BLaER1 treated with 17β-estradiol and CSF1 and Interleukin-3, amounts not matched to agents 10 nM and 100 nM (cell line): ENCODE measurements around the gene QDPR.
A peak's percentile ranks its signal among the peaks of the same experiment; 100 is the strongest.
"Not testable (repeated sequence)": the region's sequence is repeated elsewhere in the genome, so short reads cannot be mapped to it uniquely, and the experiment has no call there.

Experiments used
- H3K27ac ChIP-seq, 11 experiments: shearing (Covaris generic); formaldehyde crosslinking; 2 replicates each; pipeline ENCODE4 v1.8.1; 2022
- H3K27me3 ChIP-seq, 11 experiments: shearing (Covaris generic); formaldehyde crosslinking; 2 replicates each; pipeline ENCODE4 v1.8.1; 2022
- H3K36me3 ChIP-seq, 11 experiments: shearing (Covaris generic); formaldehyde crosslinking; 2 replicates each; pipeline ENCODE4 v1.8.1; 2022
- H3K4me1 ChIP-seq, 10 experiments: shearing (Covaris generic); formaldehyde crosslinking; 2 replicates each; pipeline ENCODE4 v1.8.1; 2022
- H3K4me2 ChIP-seq, 11 experiments: shearing (Covaris generic); formaldehyde crosslinking; 2 replicates each; pipeline ENCODE4 v1.8.1; 2022
- H3K4me3 ChIP-seq, 10 experiments: shearing (Covaris generic); formaldehyde crosslinking; 2 replicates each; pipeline ENCODE4 v1.8.1; 2022
- H3K9ac ChIP-seq, 11 experiments: shearing (Covaris generic); formaldehyde crosslinking; 2 replicates each; pipeline ENCODE4 v1.8.1; 2022
- H3K9me3 ChIP-seq, 11 experiments: shearing (Covaris generic); formaldehyde crosslinking; replicated peaks in 1 of 11; 2 replicates each; pipeline ENCODE4 v1.8.1; 2022
- H4K20me1 ChIP-seq, 11 experiments: shearing (Covaris generic); formaldehyde crosslinking; 2 replicates each; pipeline ENCODE4 v1.8.1; 2022
- Cebpa-rat ChIP-seq, 11 experiments: shearing (Covaris generic); IDR thresholded peaks; 2 replicates each; pipeline ENCODE4 v1.8.1; 2022

Gene QDPR

DNA sequence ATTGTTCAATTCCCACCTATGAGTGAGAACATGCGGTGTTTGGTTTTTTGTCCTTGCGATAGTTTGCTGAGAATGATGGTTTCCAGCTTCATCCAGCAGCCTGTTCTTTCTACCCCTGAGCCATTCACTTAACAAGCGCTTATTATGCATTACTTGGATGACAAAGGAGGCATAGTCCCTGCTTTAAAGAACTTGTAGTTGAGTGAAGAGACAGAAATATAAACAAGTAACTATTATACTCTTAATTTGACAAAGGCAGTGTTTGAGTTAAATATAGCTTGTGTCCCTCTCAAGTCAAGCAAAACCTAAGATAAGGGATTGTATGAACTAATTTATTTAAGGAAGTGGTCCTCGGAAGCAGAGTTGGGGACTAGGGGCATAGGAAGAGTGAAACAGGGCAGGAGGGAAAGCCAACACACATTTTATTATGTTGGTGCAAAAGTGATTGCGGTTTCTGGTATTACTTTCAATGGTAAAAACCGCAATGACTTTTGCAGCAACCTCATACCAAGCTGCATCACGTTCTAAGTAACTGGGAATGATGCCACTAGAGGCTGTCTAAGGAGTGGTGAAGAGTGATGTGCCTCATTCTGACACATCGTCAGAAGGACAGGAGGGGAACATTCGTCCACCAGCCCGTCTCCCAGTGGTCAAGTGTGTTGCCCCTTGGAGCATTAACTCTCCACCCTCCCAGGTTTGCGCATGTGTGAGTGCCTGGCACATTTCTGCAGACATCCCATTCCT is 41.8 kb downstream of the QDPR start:
- H3K27me3 ChIP-seq: no peaks in the 10 kb centered on the region
- no peak overlapping the region for H3K9ac ChIP-seq
- H4K20me1 ChIP-seq: no peaks in the 10 kb centered on the region
- no peaks in the 10 kb centered on the region for H3K9me3 ChIP-seq
- H3K4me3 ChIP-seq: no peak overlapping the region
- H3K4me2 ChIP-seq: no peak overlapping the region
- TF ChIP-seq Cebpa-rat (IDR thresholded peaks at IDR 0.05): no peak
- no peaks in the 10 kb centered on the region; a peak in 1 of 22 replicates for H3K36me3 ChIP-seq
- H3K4me1 ChIP-seq: no peaks in the 10 kb centered on the region
- H3K27ac ChIP-seq: no peak overlapping the region

GRCh38 chr4:17468619-17469221 is 43.2 kb downstream of the QDPR start:
- H3K27me3 ChIP-seq: no peaks in the 10 kb centered on the region
- H3K9me3 ChIP-seq: no peaks in the 10 kb centered on the region
- H4K20me1 ChIP-seq: no peaks in the 10 kb centered on the region
- H3K4me3 ChIP-seq: no peak overlapping the region
- no peak for TF ChIP-seq Cebpa-rat (IDR thresholded peaks at IDR 0.05)
- no peak overlapping the region for H3K4me2 ChIP-seq
- H3K4me1 ChIP-seq: no peaks in the 10 kb centered on the region
- no peak overlapping the region for H3K27ac ChIP-seq
- H3K36me3 ChIP-seq: no peaks in the 10 kb centered on the region; a peak in 1 of 22 replicates
- H3K9ac ChIP-seq: no peak overlapping the region

DNA sequence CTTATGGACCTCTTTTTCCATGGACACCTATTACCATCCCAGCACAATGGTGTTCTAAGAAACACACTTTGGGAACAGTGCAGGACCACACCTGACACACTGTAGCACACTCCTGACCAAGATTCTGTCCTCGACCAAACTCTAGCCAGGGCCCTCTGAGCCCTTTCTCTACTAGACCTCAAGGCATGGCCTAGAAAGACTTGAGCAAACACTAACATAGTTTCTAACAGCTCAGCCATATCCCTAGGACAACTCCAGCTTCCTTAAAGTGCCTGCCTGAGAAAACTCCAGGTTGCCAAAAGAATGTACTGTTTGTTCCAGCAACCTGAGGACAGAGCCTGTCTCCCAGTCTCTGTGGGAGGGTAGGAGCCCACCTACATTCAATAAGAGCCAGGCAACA is 48.3 kb downstream of the QDPR start:
- Histone ChIP-seq H3K9me3 (peaks cover 0 to 7% (median 0%) of the 10 kb centered on the region in 11 experiments; a peak in 1 of 22 replicates), H3K4me2 (no peak overlapping the region), H3K27me3 (no peaks in the 10 kb centered on the region), H3K4me1 (no peaks in the 10 kb centered on the region), H3K9ac (no peak overlapping the region), H3K27ac (no peak overlapping the region), H3K36me3 (no peaks in the 10 kb centered on the region; a peak in 2 of 22 replicates), H3K4me3 (no peak overlapping the region), H4K20me1 (no peaks in the 10 kb centered on the region)
- no peak for TF ChIP-seq Cebpa-rat (IDR thresholded peaks at IDR 0.05)

- Histone ChIP-seq H3K36me3 (no peaks in the 10 kb centered on the region), H3K27me3 (no peaks in the 10 kb centered on the region), H3K9ac (no peak overlapping the region), H3K4me3 (no peak overlapping the region), H3K4me2 (no peak overlapping the region), H3K4me1 (peaks cover 0 to 8% (median 0%) of the 10 kb centered on the region in 10 experiments; a peak in 4 of 20 replicates), H3K27ac (no peak overlapping the region), H4K20me1 (no peaks in the 10 kb centered on the region), H3K9me3 (peaks cover 5 to 25% (median 14%) of the 10 kb centered on the region in 11 experiments)
- no peak for TF ChIP-seq Cebpa-rat (IDR thresholded peaks at IDR 0.05)
Observed at GRCh38 chr4:17450269-17450804, 61.6 kb downstream of the QDPR start.

GRCh38 chr4:17448689-17449088 is 63.2 kb downstream of the QDPR start:
- no peak overlapping the region for H3K4me3 ChIP-seq

GRCh38 chr4:17447675-17448298 is 64.1 kb downstream of the QDPR start:
- Histone ChIP-seq H3K9me3 (peaks cover 0 to 31% (median 20%) of the 10 kb centered on the region in 11 experiments; a peak in 17 of 22 replicates), H3K4me1 (peaks cover 0 to 8% (median 0%) of the 10 kb centered on the region in 10 experiments; a peak in 4 of 20 replicates), H3K4me3 (no peak overlapping the region), H3K36me3 (no peaks in the 10 kb centered on the region), H3K9ac (0 out of 22 replicates have a peak overlapping the region, but pooled peaks of 1 of the 11 experiments have one; percentile 8), H4K20me1 (no peaks in the 10 kb centered on the region), H3K27me3 (no peaks in the 10 kb centered on the region), H3K27ac (no peak overlapping the region), H3K4me2 (no peak overlapping the region)
- TF ChIP-seq Cebpa-rat (IDR thresholded peaks at IDR 0.05): 0 out of 22 replicates have a peak, but pooled peaks of 1 of the 11 experiments have one; percentile 22

More at GRCh38 chr4:17448689-17449088, 63.2 kb downstream of the QDPR start:
- no peak for TF ChIP-seq Cebpa-rat (IDR thresholded peaks at IDR 0.05)
- no peaks in the 10 kb centered on the region for H3K27me3 ChIP-seq
- H3K36me3 ChIP-seq: no peaks in the 10 kb centered on the region
- H3K9me3 ChIP-seq: peaks cover 2 to 25% (median 13%) of the 10 kb centered on the region in 11 experiments; a peak in 16 of 22 replicates
- H3K9ac ChIP-seq: 0 out of 22 replicates have a peak overlapping the region, but pooled peaks of 1 of the 11 experiments have one; percentile 8
- no peak overlapping the region for H3K4me2 ChIP-seq
- H3K4me1 ChIP-seq: peaks cover 0 to 8% (median 0%) of the 10 kb centered on the region in 10 experiments; a peak in 4 of 20 replicates
- no peak overlapping the region for H3K27ac ChIP-seq
- no peaks in the 10 kb centered on the region for H4K20me1 ChIP-seq

DNA sequence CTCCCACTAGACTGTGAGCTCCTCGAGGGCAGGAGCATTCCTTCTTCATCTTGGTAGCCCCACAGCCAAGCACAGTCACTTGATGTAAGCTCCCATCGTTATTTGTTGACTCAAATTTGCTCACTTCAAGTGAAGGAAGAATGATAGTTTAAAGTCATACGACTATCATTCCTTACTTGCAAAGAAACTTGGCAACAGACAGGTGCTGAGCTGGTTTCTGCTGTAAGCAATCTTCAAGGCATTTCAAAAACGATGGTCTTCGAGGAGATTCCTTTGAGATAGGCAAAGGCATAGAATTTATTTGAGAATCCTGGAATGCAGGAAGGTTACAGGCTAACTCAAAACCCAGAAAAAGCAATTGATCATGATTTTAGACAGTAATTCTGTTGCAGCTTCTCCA is 64.8 kb downstream of the QDPR start:
- H4K20me1 ChIP-seq: no peaks in the 10 kb centered on the region
- H3K9me3 ChIP-seq: peaks cover 0 to 32% (median 20%) of the 10 kb centered on the region in 11 experiments; a peak in 19 of 22 replicates
- H3K4me2 ChIP-seq: no peak overlapping the region
- H3K36me3 ChIP-seq: no peaks in the 10 kb centered on the region
- no peak overlapping the region for H3K9ac ChIP-seq
- no peak for TF ChIP-seq Cebpa-rat (IDR thresholded peaks at IDR 0.05)
- no peak overlapping the region for H3K27ac ChIP-seq
- H3K4me1 ChIP-seq: peaks cover 0 to 8% (median 0%) of the 10 kb centered on the region in 10 experiments; a peak in 4 of 20 replicates
- no peaks in the 10 kb centered on the region for H3K27me3 ChIP-seq
- no peak overlapping the region for H3K4me3 ChIP-seq

DNA sequence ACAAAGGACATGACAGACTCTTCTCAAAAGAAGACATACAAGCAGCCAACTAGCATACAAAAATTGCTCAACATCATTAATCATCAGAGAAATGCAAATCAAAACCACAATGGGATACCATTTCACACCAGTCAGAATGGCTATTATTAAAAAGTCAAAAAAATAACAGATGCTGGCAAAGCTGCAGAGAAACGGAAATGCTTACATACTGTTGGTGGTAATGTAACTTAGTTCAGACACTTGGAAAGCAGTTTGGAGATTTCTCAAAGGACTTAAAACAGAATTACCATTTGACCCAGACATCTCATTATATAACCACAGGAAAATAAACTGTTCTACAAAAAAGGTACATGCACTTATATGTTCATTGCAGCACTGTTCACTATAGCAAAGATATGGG is 69.4 kb downstream of the QDPR start:
- H3K9me3 ChIP-seq: peaks cover 4 to 72% (median 32%) of the 10 kb centered on the region in 11 experiments; a peak in 19 of 22 replicates
- not testable (repeated sequence) for H3K9ac ChIP-seq, H3K4me3 ChIP-seq, H4K20me1 ChIP-seq, H3K27me3 ChIP-seq, H3K4me2 ChIP-seq, H3K27ac ChIP-seq, H3K4me1 ChIP-seq, H3K36me3 ChIP-seq

DNA sequence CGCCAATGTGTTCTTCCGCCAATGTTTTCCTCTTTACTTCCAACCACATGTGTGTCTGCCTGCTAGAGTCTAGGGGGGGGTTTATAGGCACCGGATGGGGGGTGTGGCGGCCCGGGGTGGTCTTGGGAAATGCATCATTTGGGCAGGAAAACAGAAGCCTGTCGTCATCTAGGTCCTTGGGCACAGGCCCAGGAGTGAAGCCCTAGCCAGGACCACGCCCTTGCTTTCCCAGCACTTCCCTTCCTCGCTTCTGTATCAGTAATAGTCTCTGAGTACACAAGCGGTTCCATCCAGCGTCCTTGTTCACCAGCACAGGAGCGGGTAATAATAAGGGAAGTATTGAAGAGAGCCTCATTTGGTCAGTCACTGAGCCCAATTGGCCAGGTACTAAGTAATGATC is 74.5 kb downstream of the QDPR start:
- H3K4me3 ChIP-seq: no peak overlapping the region
- H3K4me2 ChIP-seq: no peak overlapping the region
- no peaks in the 10 kb centered on the region for H4K20me1 ChIP-seq
- no peak overlapping the region for H3K9ac ChIP-seq
- H3K36me3 ChIP-seq: no peaks in the 10 kb centered on the region
- TF ChIP-seq Cebpa-rat (IDR thresholded peaks at IDR 0.05): no peak
- H3K9me3 ChIP-seq: peaks cover 12 to 68% (median 39%) of the 10 kb centered on the region in 11 experiments; a peak in 19 of 22 replicates
- H3K27ac ChIP-seq: no peak overlapping the region
- no peaks in the 10 kb centered on the region for H3K27me3 ChIP-seq
- no peaks in the 10 kb centered on the region for H3K4me1 ChIP-seq
